ENCODE data around the gene RTTN. TPM values are rescaled to one million over a fixed set of nuclear protein-coding genes. Genes with fewer than 3 reads are reported as not detected.

The RTTN gene
- total RNA-seq, 1 experiment from 2014 or later = 14.3 TPM

GRCh38 chr18:70015127-70015526 is 190.4 kb downstream of the RTTN start:
- no peak overlapping the region for H3K4me2 ChIP-seq
- no peaks in the 10 kb centered on the region for H3K9me2 ChIP-seq (ENCODE audit: insufficient read depth)
- H3K36me3 ChIP-seq (ENCODE audit: low read depth) = no peaks in the 10 kb centered on the region
- BruUV-seq (replicated peaks) = no TSS peak
- no peaks in the 10 kb centered on the region for H3K9me3 ChIP-seq (ENCODE audit: insufficient read depth, low read depth)
- H3K4me1 ChIP-seq (replicated peaks; ENCODE audit: insufficient read depth) = no peaks in the 10 kb centered on the region
- H3F3A ChIP-seq (ENCODE audit: insufficient read depth, low read depth) = no peaks in the 10 kb centered on the region
- ChIA-PET CTCF (no interaction called here), POLR2A (ENCODE audit: unreplicated experiment) (no interaction called here)
- no peaks in the 10 kb centered on the region for H3K79me2 ChIP-seq (ENCODE audit: low read depth)
- no peak for DNase-seq
- H3K27me3 ChIP-seq (ENCODE audit: insufficient read depth, low read depth) = no peaks in the 10 kb centered on the region
- no peak for TF ChIP-seq CTCF (conservative IDR thresholded peaks at IDR 0.05)
- no peak for TF ChIP-seq EZH2 (IDR thresholded peaks at IDR 0.05; ENCODE audit: low read depth)
- H4K20me1 ChIP-seq (ENCODE audit: insufficient read depth) = no peaks in the 10 kb centered on the region
- no peak overlapping the region for H2AFZ ChIP-seq
- intact Hi-C loops (cut with micrococcal nuclease; ENCODE audit: unreplicated experiment) = no loop called here
- no peak overlapping the region for H3K27ac ChIP-seq
- H3K4me3 ChIP-seq = no peak overlapping the region

- intact Hi-C loops (cut with micrococcal nuclease; ENCODE audit: unreplicated experiment) = no loop called here
- Histone ChIP-seq H3K4me3 (no peak overlapping the region), H3K79me2 (ENCODE audit: low read depth) (no peaks in the 10 kb centered on the region), H3K4me2 (no peak overlapping the region), H3K27ac (no peak overlapping the region), H3K4me1 (replicated peaks; ENCODE audit: insufficient read depth) (no peaks in the 10 kb centered on the region), H2AFZ (no peak overlapping the region), H3K36me3 (ENCODE audit: low read depth) (no peaks in the 10 kb centered on the region), H3K9me3 (ENCODE audit: insufficient read depth, low read depth) (no peaks in the 10 kb centered on the region), H3K9me2 (ENCODE audit: insufficient read depth) (no peaks in the 10 kb centered on the region), H3K27me3 (ENCODE audit: insufficient read depth, low read depth) (no peaks in the 10 kb centered on the region), H4K20me1 (ENCODE audit: insufficient read depth) (no peaks in the 10 kb centered on the region), H3F3A (ENCODE audit: insufficient read depth, low read depth) (no peaks in the 10 kb centered on the region)
- no peak for TF ChIP-seq CTCF (conservative IDR thresholded peaks at IDR 0.05)
- ChIA-PET CTCF (no interaction called here), POLR2A (ENCODE audit: unreplicated experiment) (no interaction called here)
- no TSS peak for BruUV-seq (replicated peaks)
- DNase-seq = no peak
These were observed 199.9 kb downstream of the RTTN start for GRCh38 chr18:70005580-70005979.

GRCh38 chr18:70004696-70005095 is 200.8 kb downstream of the RTTN start:
- ChIA-PET POLR2A (ENCODE audit: unreplicated experiment) (interaction anchor here (0.6 kb wide), 1 partner anchor 334 kb away, joined by 9 read pairs; no protein-coding TSS in a partner anchor), CTCF (no interaction called here)
- H3F3A ChIP-seq (ENCODE audit: insufficient read depth, low read depth) = no peaks in the 10 kb centered on the region
- no peak for DNase-seq
- no peak for TF ChIP-seq CTCF (conservative IDR thresholded peaks at IDR 0.05)
- TF ChIP-seq EZH2 (IDR thresholded peaks at IDR 0.05; ENCODE audit: low read depth) = no peak
- no peak overlapping the region for H3K27ac ChIP-seq
- H3K4me2 ChIP-seq = no peak overlapping the region
- no peaks in the 10 kb centered on the region for H3K9me3 ChIP-seq (ENCODE audit: insufficient read depth, low read depth)
- no peaks in the 10 kb centered on the region for H3K9me2 ChIP-seq (ENCODE audit: insufficient read depth)
- intact Hi-C loops (cut with micrococcal nuclease; ENCODE audit: unreplicated experiment) = no loop called here
- no peak overlapping the region for H3K4me3 ChIP-seq
- no TSS peak for BruUV-seq (replicated peaks)
- no peaks in the 10 kb centered on the region for H3K79me2 ChIP-seq (ENCODE audit: low read depth)
- H3K27me3 ChIP-seq (ENCODE audit: insufficient read depth, low read depth) = no peaks in the 10 kb centered on the region
- H2AFZ ChIP-seq = no peak overlapping the region
- H4K20me1 ChIP-seq (ENCODE audit: insufficient read depth) = no peaks in the 10 kb centered on the region
- no peaks in the 10 kb centered on the region for H3K36me3 ChIP-seq (ENCODE audit: low read depth)
- H3K4me1 ChIP-seq (replicated peaks; ENCODE audit: insufficient read depth) = no peaks in the 10 kb centered on the region

All from PC-9 (cell line).